BLaER1 (cell line): ENCODE results near the gene DENND1A.

Experiments used
- H3K27ac ChIP-seq: shearing (Covaris generic); formaldehyde crosslinking; 2 replicates; pipeline ENCODE4 v1.8.1; 2022
- H3K27me3 ChIP-seq: shearing (Covaris generic); formaldehyde crosslinking; 2 replicates; pipeline ENCODE4 v1.8.1; 2022
- H3K36me3 ChIP-seq: shearing (Covaris generic); formaldehyde crosslinking; 2 replicates; pipeline ENCODE4 v1.8.1; 2022
- H3K4me1 ChIP-seq: shearing (Covaris generic); formaldehyde crosslinking; 2 replicates; pipeline ENCODE4 v1.8.1; 2022
- H3K4me2 ChIP-seq: shearing (Covaris generic); formaldehyde crosslinking; 2 replicates; pipeline ENCODE4 v1.8.1; 2022
- H3K4me3 ChIP-seq: shearing (Covaris generic); formaldehyde crosslinking; 2 replicates; pipeline ENCODE4 v1.8.1; 2022
- H3K9ac ChIP-seq: shearing (Covaris generic); formaldehyde crosslinking; 2 replicates; pipeline ENCODE4 v1.8.1; 2022
- H3K9me3 ChIP-seq: shearing (Covaris generic); formaldehyde crosslinking; 2 replicates; pipeline ENCODE4 v1.8.1; 2022
- H4K20me1 ChIP-seq: shearing (Covaris generic); formaldehyde crosslinking; 2 replicates; pipeline ENCODE4 v1.8.1; 2022
- Cebpa-rat ChIP-seq: shearing (Covaris generic); IDR thresholded peaks from 2 replicates; pipeline ENCODE4 v1.8.1; 2022

DENND1A gene

GRCh38 chr9:123964761-123965160 is 34.8 kb upstream of the DENND1A start:
- TF ChIP-seq Cebpa-rat = no peak
- no peaks in the 10 kb centered on the region for H3K27me3 ChIP-seq
- H3K4me1 ChIP-seq = peaks cover 25% of the 10 kb centered on the region
- peak overlapping the region; percentile 58 for H3K4me2 ChIP-seq
- no peak overlapping the region for H3K9ac ChIP-seq
- H4K20me1 ChIP-seq = no peaks in the 10 kb centered on the region
- no peak overlapping the region for H3K27ac ChIP-seq
- no peak overlapping the region for H3K4me3 ChIP-seq
- 0 out of 2 replicates have a peak, but pooled peaks cover 5% of the 10 kb centered on the region for H3K9me3 ChIP-seq
- H3K36me3 ChIP-seq = no peaks in the 10 kb centered on the region

- H3K36me3 ChIP-seq = no peaks in the 10 kb centered on the region
- no peaks in the 10 kb centered on the region for H3K9me3 ChIP-seq
- TF ChIP-seq Cebpa-rat = no peak
- H3K4me3 ChIP-seq = no peak overlapping the region
- no peak overlapping the region for H3K27ac ChIP-seq
- H3K4me1 ChIP-seq = peaks cover 17% of the 10 kb centered on the region
- no peaks in the 10 kb centered on the region for H3K27me3 ChIP-seq
- no peak overlapping the region for H3K4me2 ChIP-seq
- no peaks in the 10 kb centered on the region for H4K20me1 ChIP-seq
- H3K9ac ChIP-seq = no peak overlapping the region
These were observed 31.0 kb upstream of the DENND1A start for GRCh38 chr9:123960965-123961364.

GRCh38 chr9:123960366-123960765 is 30.4 kb upstream of the DENND1A start:
- Histone ChIP-seq H3K9ac (no peak overlapping the region), H3K36me3 (no peaks in the 10 kb centered on the region), H4K20me1 (no peaks in the 10 kb centered on the region), H3K27me3 (no peaks in the 10 kb centered on the region), H3K9me3 (no peaks in the 10 kb centered on the region), H3K4me1 (peaks cover 11% of the 10 kb centered on the region), H3K4me2 (no peak overlapping the region), H3K27ac (no peak overlapping the region), H3K4me3 (no peak overlapping the region)
- no peak for TF ChIP-seq Cebpa-rat

GRCh38 chr9:123959787-123960186 is 29.9 kb upstream of the DENND1A start:
- Histone ChIP-seq H3K9me3 (no peaks in the 10 kb centered on the region), H3K9ac (no peak overlapping the region), H3K4me3 (no peak overlapping the region), H3K4me2 (no peak overlapping the region), H3K27me3 (no peaks in the 10 kb centered on the region), H3K36me3 (no peaks in the 10 kb centered on the region), H3K27ac (no peak overlapping the region), H4K20me1 (no peaks in the 10 kb centered on the region), H3K4me1 (peaks cover 5% of the 10 kb centered on the region)
- TF ChIP-seq Cebpa-rat = no peak

GRCh38 chr9:123957731-123958130 is 27.8 kb upstream of the DENND1A start:
- H3K9ac ChIP-seq = no peak overlapping the region
- H3K36me3 ChIP-seq = no peaks in the 10 kb centered on the region
- no peak overlapping the region for H3K4me3 ChIP-seq
- H3K4me2 ChIP-seq = no peak overlapping the region
- no peaks in the 10 kb centered on the region for H3K9me3 ChIP-seq
- H3K4me1 ChIP-seq = peaks cover 9% of the 10 kb centered on the region
- H3K27ac ChIP-seq = no peak overlapping the region
- TF ChIP-seq Cebpa-rat = no peak
- H3K27me3 ChIP-seq = no peaks in the 10 kb centered on the region
- H4K20me1 ChIP-seq = no peaks in the 10 kb centered on the region

GRCh38 chr9:123957168-123957721 is 27.3 kb upstream of the DENND1A start:
- TF ChIP-seq Cebpa-rat = no peak
- H3K4me1 ChIP-seq = peaks cover 9% of the 10 kb centered on the region
- H3K9me3 ChIP-seq = no peaks in the 10 kb centered on the region
- H4K20me1 ChIP-seq = no peaks in the 10 kb centered on the region
- no peak overlapping the region for H3K4me2 ChIP-seq
- no peak overlapping the region for H3K9ac ChIP-seq
- no peak overlapping the region for H3K27ac ChIP-seq
- no peaks in the 10 kb centered on the region for H3K27me3 ChIP-seq
- H3K4me3 ChIP-seq = no peak overlapping the region
- no peaks in the 10 kb centered on the region for H3K36me3 ChIP-seq

- Histone ChIP-seq H3K27ac (no peak overlapping the region), H3K9ac (no peak overlapping the region), H3K9me3 (no peaks in the 10 kb centered on the region), H3K4me3 (no peak overlapping the region), H3K27me3 (no peaks in the 10 kb centered on the region), H3K4me1 (peaks cover 9% of the 10 kb centered on the region), H3K36me3 (no peaks in the 10 kb centered on the region), H4K20me1 (no peaks in the 10 kb centered on the region), H3K4me2 (no peak overlapping the region)
- TF ChIP-seq Cebpa-rat = no peak
These were observed 25.7 kb upstream of the DENND1A start for GRCh38 chr9:123955637-123956036.

- no peaks in the 10 kb centered on the region for H3K9me3 ChIP-seq
- H3K4me2 ChIP-seq = no peak overlapping the region
- no peak overlapping the region for H3K4me3 ChIP-seq
- no peaks in the 10 kb centered on the region for H3K27me3 ChIP-seq
- H3K4me1 ChIP-seq = peaks cover 9% of the 10 kb centered on the region
- no peak overlapping the region for H3K27ac ChIP-seq
- H3K36me3 ChIP-seq = no peaks in the 10 kb centered on the region
- no peaks in the 10 kb centered on the region for H4K20me1 ChIP-seq
- H3K9ac ChIP-seq = no peak overlapping the region
- peak; percentile 95 for TF ChIP-seq Cebpa-rat
These were observed 24.8 kb upstream of the DENND1A start for GRCh38 chr9:123954518-123955280.

- no peaks in the 10 kb centered on the region for H3K27me3 ChIP-seq
- no peaks in the 10 kb centered on the region for H3K36me3 ChIP-seq
- peaks cover 9% of the 10 kb centered on the region for H3K4me1 ChIP-seq
- H3K27ac ChIP-seq = no peak overlapping the region
- no peak overlapping the region for H3K9ac ChIP-seq
- H3K4me3 ChIP-seq = no peak overlapping the region
- H3K4me2 ChIP-seq = no peak overlapping the region
- no peaks in the 10 kb centered on the region for H4K20me1 ChIP-seq
- TF ChIP-seq Cebpa-rat = no peak
- H3K9me3 ChIP-seq = no peaks in the 10 kb centered on the region
These were observed 22.9 kb upstream of the DENND1A start for GRCh38 chr9:123952641-123953495.

- Histone ChIP-seq H3K4me3 (no peak overlapping the region), H3K9ac (no peak overlapping the region), H3K27me3 (no peaks in the 10 kb centered on the region), H3K4me1 (peaks cover under 1% of the 10 kb centered on the region; the same call in 1 of the 2 replicates), H3K27ac (no peak overlapping the region), H3K36me3 (no peaks in the 10 kb centered on the region), H3K9me3 (no peaks in the 10 kb centered on the region), H3K4me2 (no peak overlapping the region), H4K20me1 (no peaks in the 10 kb centered on the region)
- TF ChIP-seq Cebpa-rat = no peak
These were observed 18.4 kb upstream of the DENND1A start for GRCh38 chr9:123948286-123948685.
